Stimulated activated CD4-positive, alpha-beta T cell treated with anti-CD3 and anti-CD28 coated beads, Interleukin-4, amount 100 ng/mL, for 1 hour (primary cell): ENCODE results near the gene UBE3D.

ENCODE experiments used
- DNase-seq: peaks from one replicate; pipeline ENCODE4 v3.0.0-alpha.2; 2020

UBE3D gene, protein sequence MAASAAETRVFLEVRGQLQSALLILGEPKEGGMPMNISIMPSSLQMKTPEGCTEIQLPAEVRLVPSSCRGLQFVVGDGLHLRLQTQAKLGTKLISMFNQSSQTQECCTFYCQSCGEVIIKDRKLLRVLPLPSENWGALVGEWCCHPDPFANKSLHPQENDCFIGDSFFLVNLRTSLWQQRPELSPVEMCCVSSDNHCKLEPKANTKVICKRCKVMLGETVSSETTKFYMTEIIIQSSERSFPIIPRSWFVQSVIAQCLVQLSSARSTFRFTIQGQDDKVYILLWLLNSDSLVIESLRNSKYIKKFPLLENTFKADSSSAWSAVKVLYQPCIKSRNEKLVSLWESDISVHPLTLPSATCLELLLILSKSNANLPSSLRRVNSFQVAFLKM

DNA sequence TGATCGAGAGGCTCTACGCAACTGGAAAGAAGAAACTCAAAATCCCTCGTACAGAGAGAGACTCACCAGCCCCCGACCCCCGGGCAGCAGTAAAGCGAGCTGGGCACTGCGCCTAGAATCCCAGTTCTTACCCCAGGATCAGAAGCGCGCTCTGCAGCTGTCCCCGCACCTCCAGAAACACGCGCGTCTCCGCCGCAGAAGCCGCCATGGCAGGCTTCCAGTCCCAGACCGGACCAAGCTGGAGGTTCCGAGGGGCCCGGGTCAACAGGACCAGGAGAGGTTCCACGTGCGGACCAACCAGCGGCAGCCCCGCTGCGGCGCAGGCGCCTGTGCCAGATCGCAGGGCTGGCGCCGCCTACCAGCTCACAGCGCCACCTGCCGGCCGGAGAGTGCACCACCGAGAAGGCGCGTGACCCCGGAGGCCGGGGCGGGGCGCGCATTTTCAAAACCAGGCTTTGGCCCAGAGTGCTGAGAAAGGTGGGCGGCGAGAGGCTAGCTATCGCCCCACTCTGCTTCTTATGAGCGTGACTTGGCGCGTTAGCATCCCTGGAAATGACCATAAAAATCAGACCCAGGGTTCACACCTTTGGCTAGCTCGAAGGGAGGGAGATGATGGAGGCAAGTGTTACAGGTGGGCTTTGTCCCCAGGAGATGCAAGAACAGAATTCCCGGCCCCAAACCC lies at the start of gene UBE3D:
Gene UBE3D (minus strand): TSS at position 331 of the 682 bp plus-strand sequence. CDS start 123 bp downstream, at position 208.
- DNase-seq = peak; percentile 95

GRCh38 chr6:83114164-83114563 lies 48.5 kb upstream of the UBE3D start:
- no peak for DNase-seq

GRCh38 chr6:83113258-83113657 lies 47.6 kb upstream of the UBE3D start:
- DNase-seq = no peak

DNA sequence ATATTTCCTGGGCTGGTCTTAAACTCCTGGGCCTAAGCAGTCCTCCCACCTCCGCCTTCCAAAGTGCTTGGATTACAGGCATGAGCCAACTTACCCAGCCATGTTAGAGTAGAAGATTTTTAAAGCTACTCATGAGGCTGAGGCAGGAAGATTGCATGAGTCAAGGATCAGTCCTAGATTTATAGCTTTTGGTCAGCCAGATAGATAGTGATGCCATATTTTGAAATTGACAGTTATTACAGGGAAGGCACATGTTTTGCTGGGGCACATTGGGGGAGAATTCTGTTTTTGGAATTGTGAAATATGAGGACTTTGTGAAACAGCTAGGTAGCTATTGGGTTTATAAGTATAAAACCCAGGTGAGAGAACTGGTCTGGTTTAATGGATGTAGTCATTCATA lies 42.7 kb upstream of the UBE3D start:
- DNase-seq = no peak

- DNase-seq = no peak
Measured at GRCh38 chr6:83098589-83098988, 32.9 kb upstream of the UBE3D start.

DNA sequence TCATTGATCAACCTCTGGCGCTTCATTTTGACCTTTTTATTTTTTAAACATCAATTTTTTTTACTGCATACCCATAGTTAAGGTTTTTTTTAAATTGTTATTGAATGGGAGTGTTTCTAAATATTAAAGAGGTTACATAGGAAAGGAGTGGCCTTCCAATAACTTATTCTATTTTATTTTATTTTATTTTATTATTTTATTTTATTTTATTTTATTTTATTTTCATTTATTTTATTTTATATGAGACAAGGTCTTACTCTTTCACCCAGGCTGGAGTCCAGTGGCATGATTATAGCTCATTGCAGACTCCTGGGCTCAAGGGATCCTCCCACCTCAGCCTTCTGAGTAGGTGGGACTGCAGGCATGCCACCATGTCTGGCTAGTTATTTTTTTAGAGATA lies 32.0 kb upstream of the UBE3D start:
- DNase-seq = no peak

GRCh38 chr6:83097204-83097603 lies 31.6 kb upstream of the UBE3D start:
- no peak for DNase-seq

- DNase-seq = no peak
Measured at GRCh38 chr6:83096791-83097190, 31.1 kb upstream of the UBE3D start.

DNA sequence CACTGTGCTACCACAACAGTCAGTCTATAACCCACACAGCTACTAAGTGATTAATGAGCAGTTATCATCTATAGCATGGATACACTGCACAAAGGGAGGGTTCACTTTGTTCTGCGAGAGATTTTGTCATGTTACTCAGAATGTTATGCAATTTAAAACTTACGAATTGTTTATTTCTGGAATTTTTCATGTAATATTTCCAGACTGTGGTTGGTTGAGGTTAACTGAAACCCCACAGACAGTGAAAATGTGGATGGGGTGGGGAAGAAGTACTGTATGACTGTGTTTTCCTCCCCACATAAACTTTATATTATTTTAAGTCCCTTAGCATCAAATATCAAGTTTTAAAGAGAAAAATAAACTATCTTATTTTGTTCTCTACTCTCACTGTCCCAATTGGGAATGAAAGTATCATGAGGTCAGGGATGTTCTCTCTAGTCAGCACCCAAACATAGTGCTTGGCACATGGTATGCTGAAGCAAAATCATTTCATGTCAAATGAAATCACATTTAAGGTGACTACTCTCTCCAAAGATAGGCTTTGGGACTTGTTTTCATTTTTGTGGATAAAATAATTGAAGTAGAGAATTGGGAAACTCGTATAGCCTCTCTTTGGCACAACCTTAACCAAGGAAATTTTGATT lies 27.2 kb upstream of the UBE3D start:
- no peak for DNase-seq

DNA sequence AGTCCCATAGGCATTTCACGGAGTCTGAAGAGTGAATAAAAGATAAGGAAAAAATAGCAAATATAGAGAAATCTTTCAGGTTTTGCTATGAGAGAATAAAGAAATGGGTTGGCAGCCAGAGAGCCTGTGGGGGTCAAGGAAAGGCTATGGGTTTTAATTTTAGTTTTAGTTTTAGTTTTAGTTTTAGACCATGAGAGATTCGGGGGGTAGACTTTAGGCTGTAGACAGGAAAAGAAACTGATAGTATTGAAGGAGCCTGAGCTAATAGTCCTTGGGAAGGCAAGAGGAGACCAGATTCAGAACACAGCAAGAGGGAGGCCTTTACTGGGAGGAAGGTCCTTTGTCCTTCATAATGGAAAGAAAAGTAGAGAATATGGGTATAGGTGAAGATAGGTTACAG lies 21.1 kb upstream of the UBE3D start:
- DNase-seq = no peak

- DNase-seq = no peak
Measured at GRCh38 chr6:83083476-83083875, 17.8 kb upstream of the UBE3D start.

DNA sequence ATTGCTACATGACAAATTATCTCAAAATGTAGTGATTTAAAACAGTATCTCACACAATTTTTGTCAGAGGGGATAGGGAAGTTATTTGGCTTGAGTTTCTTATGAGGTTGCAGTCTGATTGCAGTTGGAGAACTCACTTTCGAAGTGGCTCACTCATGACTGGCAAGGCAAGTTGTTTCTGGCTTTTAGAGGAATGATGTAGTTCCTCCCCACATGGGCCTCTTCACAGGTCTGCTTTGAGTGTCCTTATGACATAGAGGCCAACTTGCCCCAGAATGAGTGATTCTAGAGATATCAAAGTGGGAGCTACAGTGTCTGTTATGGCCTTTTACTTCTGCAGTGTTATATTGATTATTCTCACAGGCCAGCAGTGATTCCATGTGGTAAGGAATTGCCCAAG lies 8.0 kb upstream of the UBE3D start:
- no peak for DNase-seq

DNA sequence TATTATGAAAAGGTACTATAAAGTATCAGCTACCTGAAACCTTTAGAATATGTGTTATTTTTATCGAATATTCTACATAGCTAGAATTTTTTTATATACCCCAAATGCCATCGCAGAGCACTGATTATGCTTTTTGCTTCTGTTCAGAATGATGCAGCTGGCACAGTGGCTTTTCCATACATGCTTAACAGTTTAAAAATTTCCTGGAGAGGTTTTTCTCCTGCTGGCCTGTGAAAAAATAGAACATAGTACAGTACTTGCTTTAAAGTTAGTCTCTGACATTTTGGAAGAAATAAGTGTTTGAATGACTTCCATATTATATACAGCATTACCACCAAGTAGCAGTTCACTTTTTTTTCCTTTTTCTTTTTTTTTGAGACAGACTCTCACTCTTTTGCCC lies 7.1 kb upstream of the UBE3D start:
- DNase-seq = no peak

GRCh38 chr6:83071707-83072106 lies 6.1 kb upstream of the UBE3D start:
- no peak for DNase-seq

DNA sequence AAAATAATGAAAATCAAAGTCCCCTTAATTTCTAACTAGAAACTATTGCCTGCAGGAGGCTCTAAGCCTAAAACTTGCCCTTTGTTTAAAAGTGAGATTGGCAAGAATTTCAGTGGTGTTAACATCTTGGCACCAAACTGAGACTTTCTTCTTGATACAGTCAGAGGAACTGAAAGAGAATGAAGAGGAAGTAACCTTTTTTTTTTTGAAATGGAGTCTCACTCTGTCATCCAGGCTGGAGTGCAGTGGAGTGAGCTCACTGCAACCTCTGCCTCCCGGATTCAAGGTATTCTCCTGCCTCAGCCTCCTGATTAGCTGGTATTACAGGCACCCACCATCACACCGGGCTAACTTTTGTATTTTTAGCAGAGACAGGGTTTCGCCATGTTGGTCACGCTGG lies 5.4 kb upstream of the UBE3D start:
- DNase-seq = no peak

- no peak for DNase-seq
Measured at GRCh38 chr6:83069633-83070032, 4.0 kb upstream of the UBE3D start.

DNA sequence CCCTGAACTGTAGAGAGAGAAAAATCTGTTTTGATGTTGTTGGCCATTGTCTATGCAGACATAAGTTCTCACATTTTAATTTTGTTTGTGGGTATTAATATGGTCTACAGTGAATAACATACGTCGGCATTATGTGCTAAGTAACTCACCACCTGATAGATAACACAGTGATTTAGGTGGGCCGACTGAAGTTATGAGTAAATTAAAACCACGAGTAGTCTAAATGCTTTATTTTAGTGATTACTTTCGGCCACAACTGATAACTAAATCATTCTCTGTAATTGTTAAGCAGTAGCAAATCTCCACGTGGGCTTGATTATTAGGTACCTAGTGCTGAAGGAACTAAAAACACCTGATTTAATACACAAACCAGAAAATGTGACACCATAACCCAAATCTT lies 3.0 kb upstream of the UBE3D start:
- no peak for DNase-seq

GRCh38 chr6:83067448-83068439 lies 2.1 kb upstream of the UBE3D start, which contains the start of gene DOP1A:
DOP1A (plus strand) TSS chr6:83067671; CDS start chr6:83096978, 29,307 bp downstream.
- DNase-seq = peak; percentile 99

DNA sequence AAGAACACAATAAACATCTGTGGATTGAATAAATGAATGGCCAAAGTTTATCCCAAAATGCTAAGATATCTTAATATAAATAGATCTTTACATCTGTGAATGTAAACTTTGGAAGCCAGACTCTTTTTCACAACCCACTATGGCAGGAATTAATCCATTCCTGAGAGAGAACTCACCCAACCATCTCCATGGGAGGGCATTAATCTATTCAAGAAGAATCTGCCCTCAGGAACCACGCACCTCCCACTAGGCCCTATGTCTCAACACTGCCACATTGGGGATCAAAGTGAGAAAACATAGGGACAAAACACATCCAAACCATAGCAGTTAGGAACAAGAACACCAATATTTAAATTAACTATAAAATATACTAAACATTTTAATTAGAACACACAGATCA lies 3.4 kb downstream of the UBE3D start:
- DNase-seq = no peak

- no peak for DNase-seq
Measured at GRCh38 chr6:83061190-83061589, 4.5 kb downstream of the UBE3D start.

GRCh38 chr6:83057705-83058321 lies 7.8 kb downstream of the UBE3D start:
- DNase-seq = no peak

GRCh38 chr6:83055366-83055964 lies 10.2 kb downstream of the UBE3D start:
- DNase-seq = peak; percentile 12
